Ovary (tissue), 3 donors: ENCODE results near the gene RNF112.

Experiments used
- CTCF ChIP-seq, 3 donors: fragments of 450-650 bp in 2 of 3; fragments of 200-600 bp in 1 of 3; IDR thresholded peaks; one replicate each; pipeline versions ENCODE4 v1.5.1 to v1.8.0; 2016 to 2022; ENCODE audit warnings: antibody characterized with exemption in 3 of 3, mild to moderate bottlenecking in 1 of 3
- EP300 ChIP-seq: sonication (generic); formaldehyde crosslinking; IDR thresholded peaks from one replicate; pipeline ENCODE4 v1.6.1; 2017; ENCODE audit warnings: antibody characterized with exemption
- POLR2A ChIP-seq: fragments of 450-650 bp; IDR thresholded peaks from one replicate; pipeline ENCODE4 v1.6.1; 2017; ENCODE audit warnings: antibody characterized with exemption, mild to moderate bottlenecking, moderate library complexity
- donor health status: DM: no; HTN: no; CAD: no.

GRCh38 chr17:19457046-19457445 is 46.0 kb downstream of the RNF112 start:
- TF ChIP-seq POLR2A (no peak), CTCF (IDR thresholded peaks at IDR 0.05) (no peak), EP300 (no peak)
